K562 (cell line): Measurements from ENCODE around the gene TUBD1. TPM values are rescaled to one million over a fixed set of nuclear protein-coding genes. Genes with fewer than 3 reads are reported as not detected.

Experiments used
- MCM7 ChIP-seq, 2 experiments: fragments of 450-650 bp; IDR thresholded peaks; 2 replicates each; pipeline ENCODE4 v1.6.1; 2016 to 2018
- NFE2 ChIP-seq: IDR thresholded peaks from 2 replicates; pipeline ENCODE4 v1.6.1; 2014; ENCODE audit warnings: antibody characterized with exemption, low read depth
- NFYB ChIP-seq: IDR thresholded peaks from 2 replicates; pipeline ENCODE4 v1.6.1; 2011; ENCODE audit warnings: mild to moderate bottlenecking, moderate library complexity; ENCODE audit not compliant: insufficient read length; ENCODE audit errors: extremely low read depth
- SMARCA5 ChIP-seq: fragments of 450-650 bp; IDR thresholded peaks from 2 replicates; pipeline ENCODE4 v1.6.1; 2016
- STAT5B ChIP-seq: fragments of 250-450 bp; sonication (Bioruptor Pico); IDR thresholded peaks from 2 replicates; pipeline ENCODE4 v1.8.0; 2021; ENCODE audit warnings: mild to moderate bottlenecking, inconsistent platforms
- TAF9B ChIP-seq: fragments of 450-650 bp; IDR thresholded peaks from 2 replicates; pipeline ENCODE4 v1.6.1; 2018; ENCODE audit warnings: mild to moderate bottlenecking; ENCODE audit not compliant: partially characterized antibody
- TRIM28 ChIP-seq: fragments of 450-650 bp; IDR thresholded peaks from 2 replicates; pipeline ENCODE4 v1.6.1; 2017
- U2AF1 ChIP-seq: fragments of 200-400 bp; formaldehyde crosslinking; optimal IDR thresholded peaks from 2 replicates; pipeline ENCODE3; 2017; ENCODE audit warnings: mild to moderate bottlenecking, low read depth, low read length, moderate library complexity
- WHSC1 ChIP-seq: IDR thresholded peaks from one replicate; pipeline ENCODE4 v1.6.1; 2012; ENCODE audit warnings: low read length, control low read depth, inconsistent platforms
- YY1 ChIP-seq, 3 experiments: IDR thresholded peaks; 2 replicates each; pipeline ENCODE4 v1.6.1; 2011; ENCODE audit warnings: low read length in 2 of 3, mild to moderate bottlenecking in 2 of 3, moderate library complexity in 2 of 3, borderline replicate concordance in 1 of 3, control low read depth in 1 of 3, low read depth in 1 of 3; ENCODE audit not compliant: insufficient read depth in 3 of 3, insufficient replicate concordance in 2 of 3, control insufficient read depth in 1 of 3, insufficient read length in 1 of 3; ENCODE audit errors: extremely low read depth in 1 of 3
- ZKSCAN8 ChIP-seq: fragments of 200-800 bp; sonication (Bioruptor generic); IDR thresholded peaks from 2 replicates; pipeline ENCODE4 v1.6.1; 2016; ENCODE audit warnings: missing genetic modification characterization, missing compliant biosample characterization
- ZNF121 ChIP-seq: sonication (generic); formaldehyde crosslinking; conservative IDR thresholded peaks from 2 replicates; pipeline ENCODE4 v1.8.0; 2022; ENCODE audit warnings: missing genetic modification reagents
- ZNF124 ChIP-seq: sonication (generic); formaldehyde crosslinking; IDR thresholded peaks from 2 replicates; pipeline ENCODE4 v1.8.1; 2022; ENCODE audit warnings: missing genetic modification reagents
- ZNF41 ChIP-seq: fragments of 250-450 bp; sonication (Bioruptor Pico); conservative IDR thresholded peaks from 2 replicates; pipeline ENCODE4 v1.4.0; 2020; ENCODE audit warnings: mild to moderate bottlenecking
- polyA plus RNA-seq, 8 experiments: library from polyadenylated mRNA; depleted of rRNA in 4 of 8; stranded (reverse) in 5 of 8; unstranded in 3 of 8; fragments of >200 nt; fragmentation: Nextera tagmentation in 2 of 8; fragmentation: Illumina TruSeq in 1 of 8; extraction: Ambion mirVana in 2 of 8; extraction: Trizol in 1 of 8; gene quantifications; 2 replicates each; pipeline versions ENCODE4 v1.2.1 to v1.2.3, GENCODE V29; 2011 to 2014; ENCODE audit warnings: inconsistent platforms in 1 of 8, missing spikeins in 1 of 8
- total RNA-seq, 7 experiments: library from RNA; depleted of rRNA in 6 of 7; stranded (reverse); fragments of >200 nt in 6 of 7; fragmentation: Illumina TruSeq in 2 of 7; extraction: Trizol in 2 of 7; gene quantifications; 2 replicates each; pipeline versions ENCODE4 v1.2.1 to v1.2.3, GENCODE V29; 2011 to 2021; ENCODE audit warnings: low replicate concordance in 1 of 7
- TF ChIP-seq, protein P1 (sequence below), 2 experiments: fragments of 250-450 bp in 1 of 2; fragments of 450-650 bp in 1 of 2; sonication (Bioruptor Pico) in 1 of 2; IDR thresholded peaks; 2 replicates each; pipeline versions ENCODE4 v1.6.1 to v1.8.0; 2016 to 2021; ENCODE audit warnings: mild to moderate bottlenecking in 2 of 2, moderate library complexity in 2 of 2, missing compliant biosample characterization in 1 of 2, missing genetic modification characterization in 1 of 2
- TF ChIP-seq, protein P2 (sequence below), 3 experiments: fragments of 200-800 bp in 1 of 3; fragments of 250-450 bp in 1 of 3; fragments of 450-650 bp in 1 of 3; sonication (Bioruptor Pico) in 1 of 3; sonication (Bioruptor generic) in 1 of 3; formaldehyde crosslinking in 1 of 3; IDR thresholded peaks; 2 replicates each; pipeline versions ENCODE4 v1.6.1 to v1.8.0; 2016 to 2022; ENCODE audit warnings: mild to moderate bottlenecking in 2 of 3, missing genetic modification characterization in 2 of 3, missing compliant biosample characterization in 1 of 3, moderate library complexity in 1 of 3
- TF ChIP-seq, protein P3 (sequence below), 2 experiments: fragments of 450-650 bp in 1 of 2; IDR thresholded peaks; 2 replicates each; pipeline ENCODE4 v1.6.1; 2011 to 2017; ENCODE audit warnings: low read depth in 2 of 2, antibody characterized with exemption in 1 of 2, borderline replicate concordance in 1 of 2, low read length in 1 of 2, mild to moderate bottlenecking in 1 of 2, mixed read lengths in 1 of 2; ENCODE audit not compliant: control insufficient read depth in 1 of 2

The TUBD1 gene
- total and polyA plus RNA-seq, 9 of the 15 experiments (the other 6 are each of a cell fraction or from before 2014, with no cell fraction given) = 10.8 to 35.3 (median 17.9) TPM

DNA sequence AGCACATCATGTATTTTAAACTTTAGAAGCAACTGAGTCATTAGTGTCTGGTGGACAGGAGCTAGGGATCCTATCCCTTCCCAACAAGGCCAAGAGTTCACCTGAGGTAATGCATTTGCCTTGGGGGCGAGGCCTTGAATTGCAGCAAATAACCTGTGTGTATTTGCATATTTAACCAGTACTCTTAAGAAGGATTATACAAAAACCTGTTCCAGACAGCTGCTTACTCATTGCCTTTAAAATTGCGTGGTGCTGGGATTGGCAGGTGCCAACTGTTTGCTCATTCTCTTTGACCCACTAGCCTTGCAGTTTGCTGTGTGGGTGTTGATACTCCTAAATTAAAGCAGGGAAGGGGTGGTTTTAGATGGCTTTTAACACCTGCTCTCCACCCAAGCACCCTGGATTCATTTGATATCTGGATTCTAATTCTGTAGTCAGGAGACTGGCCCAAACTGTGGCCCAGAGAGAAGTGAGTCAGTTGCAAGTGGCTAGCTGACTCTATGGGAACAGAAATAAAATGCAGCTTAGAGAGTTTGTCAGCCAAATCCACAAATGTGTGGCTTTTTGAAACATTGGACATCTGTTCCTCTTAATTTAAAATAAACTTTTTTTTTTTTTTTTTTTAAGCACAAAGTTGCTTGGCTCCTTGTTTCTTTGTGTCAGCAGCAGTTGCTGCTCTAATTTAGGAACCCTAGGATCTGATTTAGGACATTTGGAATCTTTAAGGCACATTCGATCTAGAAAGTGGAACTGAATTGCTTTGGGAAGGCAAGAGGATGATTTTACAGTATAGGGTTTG lies 46.9 kb downstream of the TUBD1 start (continued):
- TF ChIP-seq TAF9B = no peak
- no peak for TF ChIP-seq ZNF124 (CRISPR knock-in tag)
- TF ChIP-seq MCM7 (IDR thresholded peaks at IDR 0.05) = no peak
- TF ChIP-seq, protein P1, sequence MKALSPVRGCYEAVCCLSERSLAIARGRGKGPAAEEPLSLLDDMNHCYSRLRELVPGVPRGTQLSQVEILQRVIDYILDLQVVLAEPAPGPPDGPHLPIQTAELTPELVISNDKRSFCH (CRISPR knock-in tag; IDR thresholded peaks at IDR 0.05) = no peak
- TF ChIP-seq, protein P1 (tag; IDR thresholded peaks at IDR 0.05) = 0 out of 2 replicates have a peak, but pooled peaks have one; percentile 21
- TF ChIP-seq ZNF41 (CRISPR knock-in tag) = no peak
- TF ChIP-seq TRIM28 = no peak
- TF ChIP-seq, protein P2, sequence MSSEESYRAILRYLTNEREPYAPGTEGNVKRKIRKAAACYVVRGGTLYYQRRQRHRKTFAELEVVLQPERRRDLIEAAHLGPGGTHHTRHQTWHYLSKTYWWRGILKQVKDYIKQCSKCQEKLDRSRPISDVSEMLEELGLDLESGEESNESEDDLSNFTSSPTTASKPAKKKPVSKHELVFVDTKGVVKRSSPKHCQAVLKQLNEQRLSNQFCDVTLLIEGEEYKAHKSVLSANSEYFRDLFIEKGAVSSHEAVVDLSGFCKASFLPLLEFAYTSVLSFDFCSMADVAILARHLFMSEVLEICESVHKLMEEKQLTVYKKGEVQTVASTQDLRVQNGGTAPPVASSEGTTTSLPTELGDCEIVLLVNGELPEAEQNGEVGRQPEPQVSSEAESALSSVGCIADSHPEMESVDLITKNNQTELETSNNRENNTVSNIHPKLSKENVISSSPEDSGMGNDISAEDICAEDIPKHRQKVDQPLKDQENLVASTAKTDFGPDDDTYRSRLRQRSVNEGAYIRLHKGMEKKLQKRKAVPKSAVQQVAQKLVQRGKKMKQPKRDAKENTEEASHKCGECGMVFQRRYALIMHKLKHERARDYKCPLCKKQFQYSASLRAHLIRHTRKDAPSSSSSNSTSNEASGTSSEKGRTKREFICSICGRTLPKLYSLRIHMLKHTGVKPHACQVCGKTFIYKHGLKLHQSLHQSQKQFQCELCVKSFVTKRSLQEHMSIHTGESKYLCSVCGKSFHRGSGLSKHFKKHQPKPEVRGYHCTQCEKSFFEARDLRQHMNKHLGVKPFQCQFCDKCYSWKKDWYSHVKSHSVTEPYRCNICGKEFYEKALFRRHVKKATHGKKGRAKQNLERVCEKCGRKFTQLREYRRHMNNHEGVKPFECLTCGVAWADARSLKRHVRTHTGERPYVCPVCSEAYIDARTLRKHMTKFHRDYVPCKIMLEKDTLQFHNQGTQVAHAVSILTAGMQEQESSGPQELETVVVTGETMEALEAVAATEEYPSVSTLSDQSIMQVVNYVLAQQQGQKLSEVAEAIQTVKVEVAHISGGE (CRISPR knock-in tag; IDR thresholded peaks at IDR 0.05) = peak in 2 of 3 experiments; percentile 5 to 93; a peak in 2 of 6 replicates
- TF ChIP-seq ZNF121 = 0 out of 2 replicates have a peak, but pooled peaks have one; percentile 9
- peak; percentile 85 for TF ChIP-seq ZKSCAN8 (CRISPR knock-in tag)
- no peak for TF ChIP-seq NFYB
- TF ChIP-seq U2AF1 = no peak
- TF ChIP-seq YY1 (IDR thresholded peaks at IDR 0.05; ENCODE audit: borderline replicate concordance in 1 of 3, control insufficient read depth in 1 of 3, extremely low read depth in 1 of 3, insufficient read depth in 3 of 3, insufficient read length in 1 of 3, insufficient replicate concordance in 2 of 3, low read depth in 1 of 3, low read length in 2 of 3) = no peak
- TF ChIP-seq STAT5B = no peak
- TF ChIP-seq NFE2 = 0 out of 2 replicates have a peak, but pooled peaks have one; percentile 2
- TF ChIP-seq, protein P3, sequence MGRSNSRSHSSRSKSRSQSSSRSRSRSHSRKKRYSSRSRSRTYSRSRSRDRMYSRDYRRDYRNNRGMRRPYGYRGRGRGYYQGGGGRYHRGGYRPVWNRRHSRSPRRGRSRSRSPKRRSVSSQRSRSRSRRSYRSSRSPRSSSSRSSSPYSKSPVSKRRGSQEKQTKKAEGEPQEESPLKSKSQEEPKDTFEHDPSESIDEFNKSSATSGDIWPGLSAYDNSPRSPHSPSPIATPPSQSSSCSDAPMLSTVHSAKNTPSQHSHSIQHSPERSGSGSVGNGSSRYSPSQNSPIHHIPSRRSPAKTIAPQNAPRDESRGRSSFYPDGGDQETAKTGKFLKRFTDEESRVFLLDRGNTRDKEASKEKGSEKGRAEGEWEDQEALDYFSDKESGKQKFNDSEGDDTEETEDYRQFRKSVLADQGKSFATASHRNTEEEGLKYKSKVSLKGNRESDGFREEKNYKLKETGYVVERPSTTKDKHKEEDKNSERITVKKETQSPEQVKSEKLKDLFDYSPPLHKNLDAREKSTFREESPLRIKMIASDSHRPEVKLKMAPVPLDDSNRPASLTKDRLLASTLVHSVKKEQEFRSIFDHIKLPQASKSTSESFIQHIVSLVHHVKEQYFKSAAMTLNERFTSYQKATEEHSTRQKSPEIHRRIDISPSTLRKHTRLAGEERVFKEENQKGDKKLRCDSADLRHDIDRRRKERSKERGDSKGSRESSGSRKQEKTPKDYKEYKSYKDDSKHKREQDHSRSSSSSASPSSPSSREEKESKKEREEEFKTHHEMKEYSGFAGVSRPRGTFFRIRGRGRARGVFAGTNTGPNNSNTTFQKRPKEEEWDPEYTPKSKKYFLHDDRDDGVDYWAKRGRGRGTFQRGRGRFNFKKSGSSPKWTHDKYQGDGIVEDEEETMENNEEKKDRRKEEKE (IDR thresholded peaks at IDR 0.05; ENCODE audit: borderline replicate concordance in 1 of 2, control insufficient read depth in 1 of 2, low read depth in 2 of 2, low read length in 1 of 2) = peak in 1 of 2 experiments; percentile 76; a peak in 1 of 4 replicates
- TF ChIP-seq SMARCA5 = no peak
- TF ChIP-seq WHSC1 = no peak
